Activated CD4-positive, alpha-beta T cell treated with anti-CD3 and anti-CD28 coated beads, Interleukin-2, Interleukin-6, amounts not matched to agents 100 ng/mL and 50 ng/mL, durations not matched to agents 16 hours and 8 hours (primary cell): ENCODE data around the gene POLDIP2.
"Not testable (repeated sequence)": the region's sequence is repeated elsewhere in the genome, so short reads cannot be mapped to it uniquely, and the experiment has no call there.

Experiments used
- DNase-seq: peaks from one replicate; pipeline ENCODE4 v3.0.0-alpha.2; 2020

The POLDIP2 gene

GRCh38 chr17:28364665-28365363 is 7.5 kb upstream of the POLDIP2 start, which contains the start of gene SEBOX:
Gene SEBOX, minus strand, starts transcription at chr17:28365199. Its CDS starts 48 bp downstream, at chr17:28365151.
- no peak for DNase-seq

DNA sequence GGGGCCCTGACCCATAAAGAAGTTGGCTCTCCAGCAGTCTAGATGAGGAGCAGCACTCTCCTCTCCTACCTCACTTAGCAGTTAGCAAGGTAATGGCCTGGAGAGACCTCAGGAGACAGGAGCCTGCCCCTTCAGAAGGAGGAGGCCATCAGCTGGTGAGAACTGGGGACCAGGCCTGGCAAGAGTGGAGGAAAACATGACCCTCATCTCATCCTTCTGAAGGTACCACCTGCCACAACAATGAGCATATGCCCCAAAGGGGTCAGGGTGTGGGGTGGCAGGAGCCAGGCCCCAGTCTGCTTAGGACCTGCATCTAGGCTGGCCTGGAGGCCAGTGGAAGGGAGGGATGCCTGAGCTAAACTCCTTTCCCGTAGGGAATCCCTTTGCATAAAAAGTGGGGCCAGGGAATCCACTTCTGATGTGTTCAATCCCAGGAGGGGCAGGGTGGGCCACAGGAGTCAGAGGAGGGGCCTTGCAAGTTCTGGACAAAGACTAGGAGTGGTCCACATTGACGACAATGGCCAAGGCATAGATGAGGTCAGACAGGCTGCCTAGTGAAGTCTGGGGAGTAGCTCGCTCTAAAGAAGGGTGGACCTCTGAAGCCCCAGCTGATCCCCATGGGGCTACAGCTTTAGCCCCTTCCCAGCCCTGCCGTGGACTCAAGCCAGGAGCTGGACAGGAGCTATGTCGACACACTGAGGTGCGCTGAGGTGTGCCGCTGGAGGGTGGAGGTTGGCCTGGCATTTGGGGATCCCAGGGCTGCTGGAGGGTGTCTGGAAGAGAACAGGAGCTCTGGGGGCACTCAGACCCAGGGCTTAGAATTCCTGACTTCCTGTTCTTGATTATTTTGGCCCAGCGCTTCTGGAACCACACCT is 6.7 kb upstream of the POLDIP2 start:
- DNase-seq, result no peak

DNA sequence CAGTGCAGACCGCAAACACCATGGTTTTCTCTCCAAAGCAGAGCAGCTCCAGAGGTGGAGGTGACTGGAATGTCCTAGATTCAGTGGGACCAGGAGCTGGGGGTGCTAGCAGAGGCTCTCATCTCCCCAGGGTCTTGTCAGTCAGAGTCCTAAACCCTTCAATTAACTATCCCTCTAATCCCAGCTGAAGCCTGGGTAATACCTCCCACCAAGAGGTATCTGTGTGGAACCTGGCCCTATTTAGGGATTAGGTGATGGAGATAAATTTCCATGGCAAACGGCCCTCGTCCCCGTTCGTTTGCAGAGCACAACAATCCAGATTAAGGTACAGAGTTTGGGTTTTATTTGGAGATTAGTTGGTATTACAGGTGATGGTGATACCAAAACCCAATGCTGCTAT is 5.9 kb upstream of the POLDIP2 start:
- no peak for DNase-seq

GRCh38 chr17:28357901-28358197 is 522 bp upstream of the POLDIP2 start:
- no peak for DNase-seq

DNA sequence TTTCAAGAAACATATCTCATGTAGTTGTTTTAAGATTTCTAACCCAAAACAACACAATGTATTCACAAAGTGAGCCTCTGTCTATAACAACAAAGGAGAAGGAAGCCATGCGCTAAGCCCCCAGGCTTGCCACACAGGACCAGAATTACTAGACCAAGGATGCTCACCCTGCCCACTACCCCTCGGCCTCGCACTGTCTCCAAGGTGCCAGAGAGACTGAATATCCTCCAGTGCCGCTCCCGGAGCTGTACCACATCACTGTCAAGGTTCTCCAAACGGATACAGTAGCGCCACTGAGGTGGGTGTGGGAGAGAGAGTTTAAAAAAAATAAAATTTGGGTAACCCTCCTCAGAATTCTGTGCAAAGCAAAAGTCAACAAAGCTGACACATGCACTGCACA is 7.1 kb downstream of the POLDIP2 start:
- DNase-seq, result no peak

DNA sequence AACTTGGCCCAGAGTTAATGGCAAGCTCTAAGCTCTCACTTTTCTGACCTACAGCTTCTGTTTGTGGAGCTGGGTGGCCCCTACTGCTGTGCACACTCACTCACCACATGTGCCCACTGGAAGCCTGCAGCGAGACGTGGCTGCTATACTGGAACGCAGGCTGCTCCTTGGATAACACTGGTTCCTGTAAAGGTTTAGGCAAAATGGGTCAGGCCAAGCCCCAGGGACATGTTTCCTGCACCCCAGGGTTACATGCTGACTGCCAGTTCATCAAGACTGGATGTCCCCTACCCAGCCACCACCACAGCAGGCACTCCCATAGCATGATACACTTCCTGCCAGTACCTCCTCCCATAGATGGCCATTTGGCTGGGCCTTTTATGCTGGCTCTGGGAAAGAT is 8.3 kb downstream of the POLDIP2 start:
- DNase-seq, result no peak

DNA sequence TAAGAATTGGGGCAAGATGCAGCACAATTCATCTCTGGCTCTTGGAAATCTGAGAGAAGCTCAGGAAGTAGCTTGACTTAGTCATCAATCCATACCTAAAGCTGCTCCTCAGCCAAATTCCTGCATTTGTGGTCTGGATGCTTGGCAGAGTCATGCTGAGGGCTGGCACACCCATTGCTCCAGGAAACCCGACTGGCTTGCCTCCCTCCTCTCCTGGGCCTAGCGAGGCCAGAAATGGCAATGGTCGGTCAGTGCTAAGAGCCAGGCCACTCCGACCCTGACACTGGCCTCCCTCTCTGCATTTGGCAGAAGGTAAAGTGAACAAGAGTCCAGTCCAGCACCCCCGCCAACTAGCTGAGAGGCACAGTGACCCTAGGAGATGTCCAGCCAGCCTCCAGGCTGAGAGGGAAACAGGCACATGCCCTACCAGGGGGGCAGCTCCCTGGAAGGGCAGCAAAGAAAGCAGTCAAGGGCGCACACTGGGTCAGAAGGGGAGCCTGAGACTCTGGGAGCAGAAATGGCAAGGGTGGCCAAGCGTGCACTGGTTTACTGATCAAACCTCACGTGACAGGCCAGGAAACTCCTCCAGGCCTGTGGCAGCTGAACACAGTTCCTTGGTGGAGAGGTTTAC is 10.0 kb downstream of the POLDIP2 start:
- DNase-seq, result no peak

DNA sequence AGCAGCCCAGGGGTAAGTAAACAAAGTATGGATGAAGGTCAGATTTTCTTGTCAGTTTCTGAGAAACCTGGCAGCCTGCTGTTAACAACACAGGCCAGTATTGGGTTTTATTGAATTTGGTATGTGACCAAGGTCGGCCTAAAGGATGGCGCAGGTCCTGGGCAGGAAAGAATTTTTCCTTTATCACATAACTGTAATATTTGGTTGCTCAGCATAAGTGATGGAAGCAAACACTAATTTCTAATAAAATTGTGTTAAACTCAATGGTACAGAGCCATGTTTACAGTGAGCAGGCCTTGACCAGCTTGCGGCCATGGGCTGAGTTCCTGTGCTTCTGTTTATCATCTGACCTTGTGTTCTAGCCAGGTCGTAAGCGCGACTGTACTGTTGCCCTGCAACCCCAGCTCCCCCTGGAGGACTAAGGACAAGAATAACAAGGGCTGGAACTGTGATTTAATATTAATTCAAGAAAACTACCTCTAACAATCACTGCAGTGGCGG is 10.5 kb downstream of the POLDIP2 start:
- DNase-seq, result no peak

- DNase-seq, result no peak
Observed at GRCh38 chr17:28346199-28346580, 11.1 kb downstream of the POLDIP2 start.

DNA sequence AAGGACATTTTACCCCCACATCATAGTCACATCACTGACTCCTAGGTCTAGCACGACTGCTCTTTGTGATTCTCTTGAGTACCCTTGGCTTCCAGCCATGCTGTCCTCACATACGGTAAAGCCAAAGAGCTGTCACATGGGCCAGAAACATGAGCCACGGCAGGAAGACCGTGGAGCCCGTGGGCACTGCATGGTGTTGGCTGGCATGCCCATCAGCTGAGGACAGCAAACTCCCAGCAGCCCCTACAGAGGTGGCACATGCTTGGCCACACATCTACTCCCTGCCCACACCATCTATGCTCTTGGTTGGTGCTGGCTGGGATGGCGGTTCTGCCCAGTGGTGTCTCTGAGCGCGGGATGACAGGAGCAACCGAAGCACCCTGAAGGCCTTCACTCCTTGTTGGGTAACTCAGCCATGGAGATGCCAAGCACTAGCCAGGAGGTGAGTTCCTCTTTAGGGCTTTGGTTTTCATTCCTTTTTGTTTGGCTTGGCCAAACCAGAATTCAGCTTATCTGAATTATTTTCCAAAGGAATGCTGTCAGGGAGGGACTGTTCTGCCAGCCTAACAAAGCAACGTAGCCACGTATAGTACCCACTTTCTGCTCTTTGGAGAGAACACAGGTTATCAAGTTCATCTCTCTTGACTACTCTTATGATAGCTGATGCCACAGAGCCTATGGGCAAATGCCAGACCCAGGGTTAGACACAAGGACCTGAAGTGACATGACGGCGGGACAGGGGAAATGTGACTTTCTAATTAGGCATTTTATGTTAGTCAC is 11.7 kb downstream of the POLDIP2 start:
- DNase-seq, result no peak

DNA sequence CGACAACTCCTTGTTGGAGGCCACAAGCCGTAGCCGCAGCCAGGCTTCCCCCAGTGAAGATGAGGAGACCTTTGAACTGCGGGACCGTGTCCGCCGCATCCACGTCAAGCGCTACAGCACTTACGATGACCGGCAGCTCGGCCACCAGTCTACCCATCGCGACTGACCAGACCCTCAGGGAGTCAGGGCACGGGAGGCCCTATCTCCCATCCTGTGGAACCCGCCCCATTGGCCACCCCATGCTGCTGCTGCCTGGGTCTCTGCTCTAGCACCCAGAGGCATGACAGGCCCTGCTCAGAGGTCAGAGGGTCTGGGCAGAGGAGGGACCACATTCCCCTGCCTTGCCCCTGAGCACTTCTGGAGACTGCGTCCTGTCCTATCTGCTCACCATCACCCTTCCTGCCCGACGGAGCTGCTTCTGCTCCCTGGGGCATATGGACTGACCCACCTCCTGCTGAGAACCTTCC is 12.9 kb downstream of the POLDIP2 start:
- DNase-seq, result no peak

- no peak for DNase-seq
Observed at GRCh38 chr17:28344011-28344410, 13.3 kb downstream of the POLDIP2 start.

- no peak for DNase-seq
Observed at GRCh38 chr17:28343491-28343932, 13.8 kb downstream of the POLDIP2 start.

DNA sequence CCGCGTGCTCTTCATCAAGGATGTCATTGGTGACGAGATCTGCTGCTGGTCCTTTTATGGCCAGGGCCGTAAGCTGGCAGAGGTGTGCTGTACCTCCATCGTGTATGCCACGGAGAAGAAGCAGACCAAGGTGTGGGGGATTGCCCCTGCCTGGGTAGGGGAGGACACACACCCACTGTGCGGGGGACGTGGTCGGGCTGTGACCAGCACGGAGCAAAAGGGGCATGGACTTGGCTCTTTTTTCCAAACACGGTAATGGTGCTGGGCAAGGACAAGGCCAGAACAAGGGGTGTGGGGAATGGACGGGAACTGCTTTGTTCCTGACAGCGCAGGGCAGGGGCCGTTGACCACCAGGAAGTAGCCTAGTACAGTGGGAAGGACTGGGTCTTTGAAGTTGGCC is 15.0 kb downstream of the POLDIP2 start:
- DNase-seq, result no peak

- no peak for DNase-seq
Observed at GRCh38 chr17:28341516-28341915, 15.8 kb downstream of the POLDIP2 start.

- DNase-seq, result no peak
Observed at GRCh38 chr17:28340374-28340773, 17.0 kb downstream of the POLDIP2 start.

DNA sequence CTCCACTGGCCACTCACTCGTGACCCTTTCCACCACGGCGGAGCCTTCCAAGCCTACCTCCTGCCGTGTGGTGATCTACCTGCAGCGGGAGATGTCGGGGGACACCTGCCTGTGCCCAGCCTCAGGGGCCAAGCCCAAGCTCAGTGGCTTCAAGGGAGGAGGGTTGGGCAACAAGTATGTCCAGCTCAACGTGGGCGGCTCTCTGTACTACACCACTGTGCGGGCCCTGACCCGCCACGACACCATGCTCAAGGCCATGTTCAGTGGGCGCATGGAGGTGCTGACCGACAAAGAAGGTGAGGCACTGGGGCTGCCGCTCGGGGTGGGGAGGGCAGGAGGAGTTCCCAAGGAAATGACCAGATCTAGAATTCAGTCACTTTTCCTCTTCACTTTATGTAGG is 17.9 kb downstream of the POLDIP2 start:
- DNase-seq, result no peak

- not testable (repeated sequence) for DNase-seq
Observed at GRCh38 chr17:28338769-28339212, 18.5 kb downstream of the POLDIP2 start.

GRCh38 chr17:28338056-28338768 is 19.1 kb downstream of the POLDIP2 start:
- DNase-seq, result no peak

- DNase-seq, result no peak
Observed at GRCh38 chr17:28335959-28336871, 21.1 kb downstream of the POLDIP2 start.
